Heart right ventricle (tissue), 16 donors: ENCODE results near the gene SLCO2B1. TPM values are rescaled to one million over a fixed set of nuclear protein-coding genes. Genes with fewer than 3 reads are reported as not detected.

Experiments
- ATAC-seq, 8 donors: fragments of 200-7000 bp; cut with Tn5 transposase; one replicate each; pipeline ENCODE4 v1.9.1; 2020; ENCODE audit warnings: mild to moderate bottlenecking in 8 of 8, moderate library complexity in 8 of 8, moderate number of reproducible peaks in 1 of 8
- DNase-seq, 2 donors: peaks; one replicate each; pipeline ENCODE4 v3.0.0-alpha.2; 2020
- H3K27ac ChIP-seq, 10 donors: fragments of 200-600 bp; sonication (generic) in 2 of 10; one replicate each; pipeline versions ENCODE4 v1.5.0 to v1.8.0; 2020 to 2022; ENCODE audit warnings: mild to moderate bottlenecking in 3 of 10
- H3K27me3 ChIP-seq, 7 donors: fragments of 200-600 bp; one replicate each; pipeline ENCODE4 v1.8.0; 2021 to 2022; ENCODE audit warnings: mild to moderate bottlenecking in 2 of 7
- H3K36me3 ChIP-seq, 9 donors: fragments of 200-600 bp; sonication (generic) in 1 of 9; one replicate each; pipeline versions ENCODE4 v1.5.0 to v1.8.0; 2020 to 2022; ENCODE audit warnings: mild to moderate bottlenecking in 2 of 9
- H3K4me1 ChIP-seq, 9 donors: fragments of 200-600 bp; sonication (generic) in 1 of 9; one replicate each; pipeline versions ENCODE4 v1.5.0 to v1.8.0; 2020 to 2022; ENCODE audit warnings: mild to moderate bottlenecking in 4 of 9
- H3K4me3 ChIP-seq, 10 donors: fragments of 200-600 bp; sonication (generic) in 2 of 10; one replicate each; pipeline versions ENCODE4 v1.5.0 to v1.8.0; 2020 to 2022; ENCODE audit warnings: mild to moderate bottlenecking in 7 of 10, moderate library complexity in 2 of 10
- H3K9me3 ChIP-seq, 11 donors: fragments of 200-600 bp in 10 of 11; sonication (generic) in 2 of 11; one replicate each; pipeline versions ENCODE4 v1.5.0 to v1.8.0; 2013 to 2022; ENCODE audit warnings: mild to moderate bottlenecking in 2 of 11, control low read depth in 1 of 11, moderate library complexity in 1 of 11
- WGBS, 2 donors: extraction: QIAGEN DNeasy Blood & Tissue Kit; methylation state at CpG; one replicate each; pipeline ENCODE4 v1.1.7; 2013; ENCODE audit warnings: inconsistent platforms in 1 of 2; 5-methylcytosine and 5-hydroxymethylcytosine counted together
- intact Hi-C, 10 donors: fragments of 100-400 bp; cut with DNase I; formaldehyde crosslinking; loops; one replicate each; pipeline versions ENCODE4 v1.11.1 to v1.14.2; 2022
- polyA plus RNA-seq, 2 donors: library from polyadenylated mRNA; stranded (reverse); fragments of 200-250 nt; gene quantifications; one replicate each; pipeline ENCODE4 v1.2.3, GENCODE V29; 2013
- total RNA-seq, 10 donors: library from RNA; stranded (reverse); fragmentation: NEBNext Ultra II Directional in 3 of 10; extraction: Animal tissue kit (Norgen Biotek cat#: 25700) in 3 of 10; gene quantifications; one replicate each; pipeline versions ENCODE4 v1.2.1 to v1.2.4, GENCODE V29; 2021 to 2023
- TF ChIP-seq, protein P1 (sequence below), 9 donors: fragments of 200-600 bp; sonication (generic) in 2 of 9; IDR thresholded peaks; one replicate each; pipeline versions ENCODE4 v1.5.0 to v1.8.0; 2021 to 2022; ENCODE audit warnings: antibody characterized with exemption in 9 of 9, mild to moderate bottlenecking in 5 of 9, moderate library complexity in 1 of 9
- donor health status: Arrhythmogenic right ventricular cardiomyopathy.
- donor health status: ischemic (EF 13 %, LVEDD 7.1; RV severe dilation, severe dysfunction).
- donor health status: healthy with polysubstance abuse.
- donor health status: DM: no; HTN: yes; CAD: no.
- donor health status: DM: no; HTN: no; CAD: no.
- donor health status: ischemic (EF 25% LVEDD 6.9; RV normal size, moderate dysfunction).
- donor health status: ischemic (EF 25% LVEDD 5.7; RV mildly dilated, moderate dysfunction).
- donor health status: healthy.
- donor health status: DM: yes; HTN: yes; CAD: no.
- donor health status: Ischemic cardiomyopathy.
- donor health status: ischemic (EF 35%, LVEDD 5.7; RV mildly dilated, moderate dysfunction).
- donor health status: nonischemic (EF 11% LVEDD 7.7; RV severe dilation, severe dysfunction).
- donor health status: DM: yes; HTN: yes; CAD: no.
- donor health status: PGD.
- donor health status: ischemic (EF 29% LVEDD 5.4; RV normal size, mild dysfunction).
- donor health status: nonischemic (EF 23%, LVEDD 6.1; RV moderate dilation, normal function).

SLCO2B1 gene
- total and polyA plus RNA-seq, 12 donors, result 5.2 to 69.0 (median 16.9) TPM

DNA sequence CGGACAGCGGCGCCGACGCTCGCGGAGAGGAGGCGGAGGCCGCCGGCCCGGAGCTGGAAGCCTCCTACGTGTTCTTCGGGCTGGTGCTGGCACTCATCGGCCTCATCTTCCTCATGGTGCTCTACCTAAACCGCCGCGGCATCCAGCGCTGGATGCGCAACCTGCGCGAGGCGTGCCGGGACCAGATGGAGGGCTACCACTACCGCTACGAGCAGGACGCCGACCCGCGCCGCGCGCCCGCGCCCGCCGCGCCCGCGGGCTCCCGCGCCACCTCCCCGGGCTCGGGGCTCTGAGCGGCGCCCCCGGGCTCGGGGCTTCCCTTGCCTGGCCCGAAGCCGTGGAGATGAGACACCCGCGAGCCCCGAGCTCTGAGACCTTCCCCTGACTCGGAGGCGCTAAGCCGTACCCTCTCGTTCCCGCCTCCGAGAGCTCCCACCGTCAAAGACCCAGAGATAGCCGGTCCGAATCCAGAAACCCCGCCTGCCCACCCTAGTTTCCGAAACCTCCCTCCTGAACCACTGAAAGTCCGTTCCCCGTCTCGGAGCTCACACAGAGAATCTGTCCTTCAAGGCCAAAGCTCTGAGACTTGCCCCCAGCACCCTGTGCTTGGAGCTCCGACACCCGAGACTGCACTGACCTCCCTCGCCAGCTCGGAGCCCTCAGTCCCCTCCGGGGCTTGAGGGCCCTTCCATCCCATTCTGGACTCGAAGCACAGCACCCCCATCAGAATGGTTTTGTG is 91.2 kb downstream of the SLCO2B1 start:
- Histone ChIP-seq H3K36me3 (no peaks in the 10 kb centered on the region), H3K4me3 (peak overlapping the region in 9 of 10 donors; percentile 33 to 52 (median 45)), H3K27ac (no peak overlapping the region), H3K4me1 (peaks cover 0 to 13% (median 8%) of the 10 kb centered on the region in 9 donors), H3K9me3 (no peaks in the 10 kb centered on the region), H3K27me3 (peaks cover 10 to 82% (median 59%) of the 10 kb centered on the region in 7 donors)
- ATAC-seq (no peak), DNase-seq (no peak)
- intact Hi-C loops, result loop anchor here in 6 of 10 donors (2.0 to 10.0 kb wide), 6 partner anchors 35 to 317 kb away; no protein-coding TSS in a partner anchor
- WGBS, 2 donors, result 4 to 5% methylated on average over 71 to 72 of the region's 72 CpGs
- TF ChIP-seq, protein P1, sequence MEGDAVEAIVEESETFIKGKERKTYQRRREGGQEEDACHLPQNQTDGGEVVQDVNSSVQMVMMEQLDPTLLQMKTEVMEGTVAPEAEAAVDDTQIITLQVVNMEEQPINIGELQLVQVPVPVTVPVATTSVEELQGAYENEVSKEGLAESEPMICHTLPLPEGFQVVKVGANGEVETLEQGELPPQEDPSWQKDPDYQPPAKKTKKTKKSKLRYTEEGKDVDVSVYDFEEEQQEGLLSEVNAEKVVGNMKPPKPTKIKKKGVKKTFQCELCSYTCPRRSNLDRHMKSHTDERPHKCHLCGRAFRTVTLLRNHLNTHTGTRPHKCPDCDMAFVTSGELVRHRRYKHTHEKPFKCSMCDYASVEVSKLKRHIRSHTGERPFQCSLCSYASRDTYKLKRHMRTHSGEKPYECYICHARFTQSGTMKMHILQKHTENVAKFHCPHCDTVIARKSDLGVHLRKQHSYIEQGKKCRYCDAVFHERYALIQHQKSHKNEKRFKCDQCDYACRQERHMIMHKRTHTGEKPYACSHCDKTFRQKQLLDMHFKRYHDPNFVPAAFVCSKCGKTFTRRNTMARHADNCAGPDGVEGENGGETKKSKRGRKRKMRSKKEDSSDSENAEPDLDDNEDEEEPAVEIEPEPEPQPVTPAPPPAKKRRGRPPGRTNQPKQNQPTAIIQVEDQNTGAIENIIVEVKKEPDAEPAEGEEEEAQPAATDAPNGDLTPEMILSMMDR (IDR thresholded peaks at IDR 0.05), result peak in 2 of 9 donors; percentile 20 to 32

DNA sequence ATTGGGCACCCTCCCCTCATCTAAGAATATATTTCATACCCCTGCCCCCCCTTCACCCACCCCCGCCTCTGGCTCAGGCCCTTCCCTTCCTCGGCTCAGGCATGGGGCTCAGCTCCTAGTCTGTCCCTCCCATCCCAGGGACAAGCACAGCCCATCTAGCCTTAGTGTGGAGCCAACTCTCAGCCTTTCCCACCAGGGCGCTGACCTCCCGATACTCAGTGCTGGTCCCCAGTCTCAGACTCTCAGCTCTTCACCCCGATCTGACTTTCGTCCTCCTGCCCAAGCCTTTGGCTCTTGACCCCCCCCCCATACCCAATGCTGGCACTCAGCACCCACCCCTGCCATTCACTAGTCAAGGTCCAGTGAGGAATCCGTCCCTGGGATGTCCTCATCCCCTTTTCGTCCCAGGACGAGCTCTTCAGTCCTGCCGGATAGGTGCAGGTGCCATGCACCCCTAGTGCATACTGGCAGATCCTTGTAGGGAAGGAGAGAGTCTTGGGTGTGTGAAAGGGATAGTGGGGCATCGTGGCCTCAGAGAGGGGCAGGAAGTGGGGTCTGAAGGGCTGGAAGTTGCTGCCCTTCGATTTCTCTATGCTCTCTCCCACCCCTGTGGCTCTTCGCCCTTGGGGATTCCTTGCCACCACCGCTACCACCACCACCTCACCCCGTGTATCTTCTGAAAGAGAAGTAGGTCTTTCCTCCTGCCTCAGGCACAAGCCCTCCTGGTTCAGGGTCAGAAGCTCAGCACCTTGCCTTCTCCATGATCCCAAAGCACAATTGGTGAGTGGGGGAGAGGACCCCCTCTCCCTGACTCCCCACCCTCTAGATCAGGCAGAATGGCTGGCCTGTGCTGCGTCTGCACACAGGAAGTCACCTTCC is 92.1 kb downstream of the SLCO2B1 start:
- ATAC-seq, result no peak
- 75 to 79% methylated on average over 16 of the region's 16 CpGs for WGBS, 2 donors
- peaks cover 10 to 74% (median 55%) of the 10 kb centered on the region in 7 donors for H3K27me3 ChIP-seq
- no peaks in the 10 kb centered on the region for H3K36me3 ChIP-seq
- peaks cover 0 to 13% (median 8%) of the 10 kb centered on the region in 9 donors for H3K4me1 ChIP-seq
- no peak overlapping the region for H3K4me3 ChIP-seq
- intact Hi-C loops, result loop anchor here in 4 of 10 donors (5.0 to 10.0 kb wide), 4 partner anchors 36 to 318 kb away; no protein-coding TSS in a partner anchor
- TF ChIP-seq, protein P1 (IDR thresholded peaks at IDR 0.05), result no peak
- DNase-seq, result no peak
- no peaks in the 10 kb centered on the region for H3K9me3 ChIP-seq
- H3K27ac ChIP-seq, result no peak overlapping the region

DNA sequence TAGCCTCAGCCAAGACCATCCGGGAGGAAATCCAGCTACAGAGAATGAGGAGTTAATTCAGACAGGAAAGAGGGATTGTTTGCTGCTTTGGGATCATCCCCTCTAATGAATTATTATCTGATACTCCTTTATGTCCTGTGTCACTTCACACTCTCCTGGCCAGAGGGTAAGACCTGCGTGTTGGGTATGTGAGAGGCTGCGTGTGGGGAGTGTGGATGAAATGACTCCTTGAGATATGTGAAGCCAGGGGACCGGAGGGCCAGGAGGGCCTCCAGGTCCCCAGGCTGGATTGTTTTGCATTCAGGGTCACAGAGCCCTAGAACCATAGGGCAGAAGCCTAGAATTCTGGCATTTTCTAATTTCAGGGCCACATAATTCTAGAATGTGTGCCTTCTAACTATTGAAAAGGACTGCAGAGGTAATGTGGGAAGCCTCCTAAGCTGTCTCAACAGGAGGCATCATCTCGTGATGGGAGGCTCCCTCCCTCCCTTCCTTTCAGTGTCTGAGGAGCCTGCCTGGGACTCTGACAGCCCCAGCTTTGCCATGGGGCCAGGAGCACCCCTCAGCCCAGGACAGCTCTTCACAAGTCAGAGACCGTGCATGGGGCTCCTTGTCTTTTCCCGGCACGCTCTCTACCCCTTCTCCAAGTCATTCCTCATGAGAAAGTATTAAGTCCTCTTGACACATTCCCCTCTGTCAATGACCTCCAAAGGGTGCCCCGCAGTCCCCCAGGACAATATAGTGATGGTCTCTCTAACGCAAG is 93.3 kb downstream of the SLCO2B1 start:
- WGBS, 2 donors, result 78 to 80% methylated on average over 10 of the region's 10 CpGs
- DNase-seq (no peak), ATAC-seq (no peak)
- Histone ChIP-seq H3K27me3 (peaks cover 10 to 61% (median 44%) of the 10 kb centered on the region in 7 donors), H3K9me3 (no peaks in the 10 kb centered on the region), H3K4me1 (peaks cover 0 to 13% (median 8%) of the 10 kb centered on the region in 9 donors), H3K36me3 (no peaks in the 10 kb centered on the region), H3K27ac (no peak overlapping the region), H3K4me3 (no peak overlapping the region)
- intact Hi-C loops, result loop anchor here in 4 of 10 donors (5.0 to 10.0 kb wide), 4 partner anchors 37 to 319 kb away; no protein-coding TSS in a partner anchor
- TF ChIP-seq, protein P1 (IDR thresholded peaks at IDR 0.05), result no peak
